ENCODE data around the gene TBC1D22A. TPM values are rescaled to one million over a fixed set of nuclear protein-coding genes. Genes with fewer than 3 reads are reported as not detected.

TBC1D22A gene
- total and polyA plus RNA-seq, 4 experiments from 2014 or later = 20.6 to 49.2 (median 36.7) TPM

DNA sequence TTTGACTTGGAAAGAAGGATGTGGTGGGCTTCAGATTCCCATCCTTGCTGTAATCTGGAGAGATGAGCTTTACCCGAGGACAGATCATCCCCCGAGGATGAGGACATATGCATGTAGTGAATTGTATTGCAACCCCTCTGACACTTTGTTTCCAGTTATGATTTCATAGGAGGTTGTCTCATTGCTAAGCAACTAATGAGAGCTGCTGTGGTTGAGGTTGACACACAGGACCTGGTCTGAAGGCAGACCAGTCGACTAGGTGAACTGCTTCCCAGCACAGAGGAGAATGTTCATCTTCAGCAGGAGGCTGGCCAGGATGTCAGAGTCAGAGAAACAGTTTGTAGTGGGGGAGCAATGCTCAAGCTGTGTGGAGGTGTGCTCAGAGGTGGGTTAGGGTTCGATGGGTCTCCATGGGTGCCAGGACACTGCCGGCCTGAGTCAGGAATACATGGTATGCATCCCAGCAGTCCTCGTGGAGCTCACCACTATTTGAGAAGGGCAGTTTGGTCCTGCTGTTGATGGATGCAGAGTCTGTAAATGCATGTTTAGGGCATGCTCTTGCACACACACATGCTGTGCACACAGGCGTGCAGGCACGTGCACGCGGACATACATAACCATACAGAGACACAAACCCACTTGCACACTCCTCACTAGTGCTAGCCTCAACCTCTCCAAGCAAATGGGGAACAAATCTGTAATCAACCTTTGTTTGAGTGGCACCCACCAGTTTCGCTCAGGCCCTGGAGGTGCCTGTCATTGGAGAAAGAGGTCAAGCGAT is 153.7 kb downstream of the TBC1D22A start:
- H3K27ac Mint-ChIP-seq = peak overlapping the region in 1 of 7 donors; percentile 32
- no peak for DNase-seq
- Histone ChIP-seq H3K4me3 (ENCODE audit: low read length in 2 of 2) (no peak overlapping the region), H3K9me3 (ENCODE audit: control insufficient read depth in 1 of 2, low read length in 2 of 2) (no peaks in the 10 kb centered on the region), H3K27ac (ENCODE audit: low read depth, low read length) (no peak overlapping the region), H3K27me3 (ENCODE audit: insufficient read depth, low read length) (no peaks in the 10 kb centered on the region), H3K4me1 (ENCODE audit: insufficient read depth, low read length) (no peaks in the 10 kb centered on the region), H3K36me3 (ENCODE audit: insufficient read depth, low read length) (peaks cover 18% of the 10 kb centered on the region)
- no peak overlapping the region for H3K4me3 Mint-ChIP-seq
- H3K27me3 Mint-ChIP-seq = no peaks in the 10 kb centered on the region
- POLR2A ChIA-PET (ENCODE audit: partially characterized antibody) = no interaction called here
- peaks cover 0 to 4% (median under 1%) of the 10 kb centered on the region in 8 donors for H3K9me3 Mint-ChIP-seq
- peaks cover 0 to 14% (median 9%) of the 10 kb centered on the region in 4 donors for H3K4me1 Mint-ChIP-seq
- peaks cover 57 to 74% of the 10 kb centered on the region in 2 donors for H3K36me3 Mint-ChIP-seq
- intact Hi-C loops (cut with micrococcal nuclease) = no loop called here
- CTCF ChIA-PET (ENCODE audit: partially characterized antibody) = no interaction called here

DNA sequence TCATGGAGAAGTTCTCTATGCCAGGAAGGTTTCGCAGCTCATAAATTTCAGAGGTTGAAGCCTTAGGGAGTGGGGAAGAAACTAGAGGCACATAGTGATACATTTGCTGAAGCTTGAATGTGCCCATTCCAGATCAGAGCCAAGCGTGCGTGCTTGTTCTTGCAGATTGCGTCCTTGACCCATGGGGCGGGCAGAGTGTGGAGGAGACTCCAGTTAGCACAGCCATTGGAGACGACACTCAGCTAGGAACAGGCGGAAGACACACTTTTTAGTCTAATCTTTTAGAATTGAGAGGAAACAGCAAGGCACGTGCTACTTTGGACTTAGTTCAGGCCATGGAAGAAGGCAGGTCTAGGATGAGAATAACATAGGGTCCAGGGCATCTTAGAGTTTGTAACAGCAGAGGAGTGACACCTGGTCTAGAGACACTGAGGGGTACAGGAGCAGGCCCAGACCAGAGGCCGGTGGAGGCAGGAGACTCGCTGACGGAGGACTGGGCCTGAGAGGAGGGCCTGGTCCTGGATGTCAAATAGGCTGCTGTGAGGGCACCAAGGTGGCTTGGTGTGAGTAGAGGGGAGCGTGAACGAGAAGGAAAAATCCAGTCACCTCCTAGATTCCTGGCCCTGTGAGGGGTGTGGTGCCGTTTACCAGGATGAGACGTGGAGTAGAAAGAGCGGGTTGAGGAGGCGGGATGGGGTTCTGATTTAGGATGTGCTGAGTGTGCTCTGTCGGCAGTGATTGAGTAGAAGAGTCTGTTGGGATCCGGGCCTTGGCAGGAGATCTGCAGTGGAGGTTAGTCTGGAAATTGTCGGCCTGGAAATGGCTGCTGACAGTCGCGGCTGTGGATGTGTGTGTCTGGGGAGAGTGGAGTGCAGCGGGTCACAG is 154.7 kb downstream of the TBC1D22A start:
- Mint-ChIP-seq H3K4me3 (no peak overlapping the region), H3K4me1 (peaks cover 3 to 15% (median 11%) of the 10 kb centered on the region in 4 donors), H3K27me3 (no peaks in the 10 kb centered on the region), H3K36me3 (peaks cover 67 to 83% of the 10 kb centered on the region in 2 donors), H3K27ac (peak overlapping the region in 1 of 7 donors; percentile 48), H3K9me3 (peaks cover 0 to 5% (median 2%) of the 10 kb centered on the region in 8 donors)
- Histone ChIP-seq H3K27me3 (ENCODE audit: insufficient read depth, low read length) (no peaks in the 10 kb centered on the region), H3K9me3 (ENCODE audit: control insufficient read depth in 1 of 2, low read length in 2 of 2) (no peaks in the 10 kb centered on the region), H3K4me1 (ENCODE audit: insufficient read depth, low read length) (no peaks in the 10 kb centered on the region), H3K4me3 (ENCODE audit: low read length in 2 of 2) (no peak overlapping the region), H3K27ac (ENCODE audit: low read depth, low read length) (no peak overlapping the region), H3K36me3 (ENCODE audit: insufficient read depth, low read length) (peaks cover 18% of the 10 kb centered on the region)
- DNase-seq = no peak
- intact Hi-C loops (cut with micrococcal nuclease) = no loop called here
- CTCF ChIA-PET (ENCODE audit: partially characterized antibody) = no interaction called here
- POLR2A ChIA-PET (ENCODE audit: partially characterized antibody) = no interaction called here

DNA sequence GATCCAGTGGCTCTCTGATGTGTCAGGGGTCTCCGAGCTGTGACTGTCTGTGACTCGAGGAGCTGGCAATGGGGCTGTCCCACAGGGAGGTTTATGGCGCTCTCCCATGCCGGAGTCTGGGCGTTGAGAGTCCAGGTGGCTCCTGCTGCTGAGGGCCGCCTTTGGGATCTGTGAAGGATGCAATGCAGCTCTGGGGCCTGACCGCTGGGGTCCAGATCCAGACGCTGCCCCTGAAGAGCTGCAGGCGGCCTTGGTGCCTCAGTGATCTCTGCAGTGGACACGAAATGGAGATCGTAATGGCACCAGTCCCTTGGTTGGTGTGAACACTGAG is 155.3 kb downstream of the TBC1D22A start:
- H3K4me3 ChIP-seq (ENCODE audit: low read length in 2 of 2) = no peak overlapping the region
- peaks cover 68 to 82% of the 10 kb centered on the region in 2 donors for H3K36me3 Mint-ChIP-seq
- intact Hi-C loops (cut with micrococcal nuclease) = no loop called here
- no peak overlapping the region for H3K27ac Mint-ChIP-seq
- no peaks in the 10 kb centered on the region for H3K4me1 ChIP-seq (ENCODE audit: insufficient read depth, low read length)
- no peaks in the 10 kb centered on the region for H3K27me3 Mint-ChIP-seq
- H3K36me3 ChIP-seq (ENCODE audit: insufficient read depth, low read length) = peaks cover 18% of the 10 kb centered on the region
- no peaks in the 10 kb centered on the region for H3K9me3 ChIP-seq (ENCODE audit: control insufficient read depth in 1 of 2, low read length in 2 of 2)
- H3K9me3 Mint-ChIP-seq = peaks cover 0 to 6% (median 2%) of the 10 kb centered on the region in 8 donors
- H3K4me1 Mint-ChIP-seq = peaks cover 3 to 15% (median 11%) of the 10 kb centered on the region in 4 donors
- H3K4me3 Mint-ChIP-seq = no peak overlapping the region
- POLR2A ChIA-PET (ENCODE audit: partially characterized antibody) = no interaction called here
- H3K27ac ChIP-seq (ENCODE audit: low read depth, low read length) = no peak overlapping the region
- CTCF ChIA-PET (ENCODE audit: partially characterized antibody) = no interaction called here
- no peak for DNase-seq
- no peaks in the 10 kb centered on the region for H3K27me3 ChIP-seq (ENCODE audit: insufficient read depth, low read length)

DNA sequence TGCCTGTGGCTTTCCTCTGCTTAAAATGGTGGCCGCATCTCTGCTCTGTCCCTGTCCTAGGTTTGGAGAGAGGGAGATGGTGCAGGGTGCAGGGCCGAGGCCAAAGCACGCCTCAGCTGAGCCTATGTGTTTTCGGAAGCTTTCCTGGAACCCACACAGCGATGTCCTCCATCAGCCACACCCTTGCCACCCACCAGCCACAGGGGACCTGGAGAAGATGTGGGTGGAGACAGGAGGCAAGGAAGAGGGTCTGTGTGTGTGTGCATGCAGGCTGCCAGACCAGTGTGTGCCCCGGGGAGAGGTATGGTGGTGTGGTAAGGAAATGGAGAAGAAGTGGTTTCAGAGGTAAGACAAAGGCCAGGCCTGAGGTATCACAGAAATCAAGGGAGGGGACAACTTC is 155.7 kb downstream of the TBC1D22A start:
- intact Hi-C loops (cut with micrococcal nuclease) = no loop called here

DNA sequence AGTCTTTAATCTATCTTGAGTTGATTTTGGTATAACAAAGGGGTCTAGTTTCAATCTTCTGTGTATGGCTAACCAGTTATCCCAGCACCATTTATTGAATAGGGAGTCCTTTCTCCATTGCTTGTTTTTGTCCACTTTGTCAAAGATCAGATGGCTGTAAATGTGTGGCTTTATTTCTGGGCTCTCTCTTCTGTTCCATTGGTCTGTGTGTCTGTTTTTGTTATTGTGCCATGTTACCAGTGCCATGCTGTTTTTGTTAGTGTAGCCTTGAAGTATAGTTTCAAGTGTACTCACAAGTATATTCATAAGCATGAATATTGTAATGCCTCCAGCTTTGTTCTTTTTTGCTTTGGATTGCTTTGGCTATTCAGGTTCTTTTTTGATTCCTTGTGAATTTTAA is 159.6 kb downstream of the TBC1D22A start:
- H3K4me1 Mint-ChIP-seq = peaks cover 3 to 15% (median 5%) of the 10 kb centered on the region in 4 donors
- Histone ChIP-seq H3K9me3 (ENCODE audit: control insufficient read depth in 1 of 2, low read length in 2 of 2) (no peaks in the 10 kb centered on the region), H3K4me1 (ENCODE audit: insufficient read depth, low read length) (no peaks in the 10 kb centered on the region), H3K27ac (ENCODE audit: low read depth, low read length) (no peak overlapping the region), H3K27me3 (ENCODE audit: insufficient read depth, low read length) (no peaks in the 10 kb centered on the region), H3K36me3 (ENCODE audit: insufficient read depth, low read length) (peaks cover 5% of the 10 kb centered on the region), H3K4me3 (ENCODE audit: low read length in 2 of 2) (no peak overlapping the region)
- POLR2A ChIA-PET (ENCODE audit: partially characterized antibody) = no interaction called here
- H3K27ac Mint-ChIP-seq = peak overlapping the region in 2 of 7 donors; percentile 17 to 75
- H3K4me3 Mint-ChIP-seq = no peak overlapping the region
- intact Hi-C loops (cut with micrococcal nuclease) = no loop called here
- CTCF ChIA-PET (ENCODE audit: partially characterized antibody) = no interaction called here
- DNase-seq = no peak
- peaks cover 0 to 6% (median 2%) of the 10 kb centered on the region in 8 donors for H3K9me3 Mint-ChIP-seq
- H3K36me3 Mint-ChIP-seq = peaks cover 51 to 54% of the 10 kb centered on the region in 2 donors
- H3K27me3 Mint-ChIP-seq = no peaks in the 10 kb centered on the region

More for the DNA sequence above, 155.7 kb downstream of the TBC1D22A start:
- H3K36me3 ChIP-seq (ENCODE audit: insufficient read depth, low read length) = peaks cover 18% of the 10 kb centered on the region
- no peak overlapping the region for H3K4me3 ChIP-seq (ENCODE audit: low read length in 2 of 2)
- no peak overlapping the region for H3K27ac ChIP-seq (ENCODE audit: low read depth, low read length)
- ChIA-PET POLR2A (ENCODE audit: partially characterized antibody) (no interaction called here), CTCF (ENCODE audit: partially characterized antibody) (no interaction called here)
- no peak for DNase-seq
- H3K27me3 ChIP-seq (ENCODE audit: insufficient read depth, low read length) = no peaks in the 10 kb centered on the region
- H3K27ac Mint-ChIP-seq = peak overlapping the region in 2 of 7 donors; percentile 44 to 54
- H3K9me3 Mint-ChIP-seq = peaks cover 0 to 6% (median 2%) of the 10 kb centered on the region in 8 donors
- H3K9me3 ChIP-seq (ENCODE audit: control insufficient read depth in 1 of 2, low read length in 2 of 2) = no peaks in the 10 kb centered on the region
- peaks cover 3 to 16% (median 11%) of the 10 kb centered on the region in 4 donors for H3K4me1 Mint-ChIP-seq
- H3K27me3 Mint-ChIP-seq = no peaks in the 10 kb centered on the region
- peak overlapping the region in 1 of 8 donors; percentile 51 for H3K4me3 Mint-ChIP-seq
- no peaks in the 10 kb centered on the region for H3K4me1 ChIP-seq (ENCODE audit: insufficient read depth, low read length)
- H3K36me3 Mint-ChIP-seq = peaks cover 65 to 78% of the 10 kb centered on the region in 2 donors

DNA sequence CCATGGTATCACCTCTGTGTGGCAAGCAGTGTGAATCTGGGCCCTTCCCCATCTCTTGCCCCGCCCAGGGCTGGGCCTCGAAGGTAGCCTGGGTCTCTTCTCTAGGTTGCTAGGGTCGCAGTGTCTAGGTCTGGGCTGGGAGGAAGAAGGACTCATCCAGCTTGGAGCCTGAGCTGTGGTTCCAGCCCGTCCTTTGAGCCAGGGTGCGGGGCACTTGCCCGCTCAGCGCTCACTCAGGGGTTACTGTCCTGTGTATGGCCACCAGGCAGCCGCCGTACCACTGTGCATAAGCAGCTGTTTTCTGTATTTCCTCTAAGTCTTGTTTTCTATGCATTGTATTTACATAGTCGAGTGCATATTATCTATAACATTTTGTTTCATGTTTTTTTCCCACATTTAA is 160.9 kb downstream of the TBC1D22A start:
- ChIA-PET POLR2A (ENCODE audit: partially characterized antibody) (no interaction called here), CTCF (ENCODE audit: partially characterized antibody) (no interaction called here)
- H3K9me3 ChIP-seq (ENCODE audit: control insufficient read depth in 1 of 2, low read length in 2 of 2) = no peaks in the 10 kb centered on the region
- peaks cover 5% of the 10 kb centered on the region for H3K36me3 ChIP-seq (ENCODE audit: insufficient read depth, low read length)
- no peaks in the 10 kb centered on the region for H3K4me1 ChIP-seq (ENCODE audit: insufficient read depth, low read length)
- H3K27ac ChIP-seq (ENCODE audit: low read depth, low read length) = no peak overlapping the region
- Mint-ChIP-seq H3K36me3 (peaks cover 45 to 47% of the 10 kb centered on the region in 2 donors), H3K27me3 (no peaks in the 10 kb centered on the region), H3K4me3 (no peak overlapping the region), H3K4me1 (peaks cover 0 to 8% (median 3%) of the 10 kb centered on the region in 4 donors), H3K9me3 (peaks cover 0 to 6% (median 2%) of the 10 kb centered on the region in 8 donors), H3K27ac (peak overlapping the region in 1 of 7 donors; percentile 52)
- no peak for DNase-seq
- no peaks in the 10 kb centered on the region for H3K27me3 ChIP-seq (ENCODE audit: insufficient read depth, low read length)
- H3K4me3 ChIP-seq (ENCODE audit: low read length in 2 of 2) = no peak overlapping the region
- intact Hi-C loops (cut with micrococcal nuclease) = no loop called here

DNA sequence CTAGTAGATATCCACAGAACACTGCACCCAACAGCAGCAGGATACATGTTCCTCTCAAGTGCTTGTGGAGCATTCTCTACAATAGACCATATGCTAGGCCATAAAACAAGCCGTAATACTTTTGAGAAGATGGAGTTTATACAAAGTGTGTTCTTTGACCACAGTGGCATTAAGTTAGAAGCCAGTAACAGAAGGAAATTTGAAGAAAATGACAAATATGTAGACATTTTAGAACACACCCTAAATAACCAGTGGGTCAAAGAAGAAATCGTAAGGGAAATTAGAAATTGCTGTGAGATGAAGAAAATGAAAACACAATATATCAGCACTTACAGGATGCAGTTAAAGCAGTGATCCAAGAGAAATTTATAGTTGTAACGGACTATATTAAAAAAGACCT is 163.4 kb downstream of the TBC1D22A start:
- Histone ChIP-seq H3K4me1 (ENCODE audit: insufficient read depth, low read length) (no peaks in the 10 kb centered on the region), H3K27ac (ENCODE audit: low read depth, low read length) (no peak overlapping the region), H3K36me3 (ENCODE audit: insufficient read depth, low read length) (no peaks in the 10 kb centered on the region), H3K27me3 (ENCODE audit: insufficient read depth, low read length) (no peaks in the 10 kb centered on the region), H3K4me3 (ENCODE audit: low read length in 2 of 2) (no peak overlapping the region), H3K9me3 (ENCODE audit: control insufficient read depth in 1 of 2, low read length in 2 of 2) (no peaks in the 10 kb centered on the region)
- H3K36me3 Mint-ChIP-seq = peaks cover 35 to 36% of the 10 kb centered on the region in 2 donors
- intact Hi-C loops (cut with micrococcal nuclease) = no loop called here
- peaks cover 0 to 6% (median 2%) of the 10 kb centered on the region in 8 donors for H3K9me3 Mint-ChIP-seq
- ChIA-PET POLR2A (ENCODE audit: partially characterized antibody) (no interaction called here), CTCF (ENCODE audit: partially characterized antibody) (no interaction called here)
- no peak for DNase-seq
- peaks cover 0 to 10% (median 5%) of the 10 kb centered on the region in 4 donors for H3K4me1 Mint-ChIP-seq
- peak overlapping the region in 3 of 7 donors; percentile 21 to 63 (median 55) for H3K27ac Mint-ChIP-seq
- H3K4me3 Mint-ChIP-seq = no peak overlapping the region
- no peaks in the 10 kb centered on the region for H3K27me3 Mint-ChIP-seq

All from CD4-positive, alpha-beta memory T cell (primary cell).